Endodermal cell (in vitro differentiated cells): Measurements from ENCODE around the gene CRISPLD2. TPM values are rescaled to one million over a fixed set of nuclear protein-coding genes. Genes with fewer than 3 reads are reported as not detected.

Source experiments
- DNase-seq: peaks from one replicate; pipeline ENCODE4 v3.0.0-alpha.2; 2017
- H3K27ac ChIP-seq: 2 replicates; pipeline ENCODE4 v1.5.1; 2013; ENCODE audit warnings: mild to moderate bottlenecking, low read depth, low read length, moderate library complexity
- H3K27me3 ChIP-seq: 2 replicates; pipeline ENCODE4 v1.6.1; 2013; ENCODE audit warnings: mild to moderate bottlenecking, low read length, moderate library complexity; ENCODE audit not compliant: insufficient read depth, control insufficient read depth, poor library complexity, severe bottlenecking
- H3K36me3 ChIP-seq: 2 replicates; pipeline ENCODE4 v1.7.0; 2013; ENCODE audit warnings: mild to moderate bottlenecking, low read length, moderate library complexity; ENCODE audit not compliant: control insufficient read depth, insufficient read depth
- H3K4me1 ChIP-seq: one replicate; pipeline ENCODE4 v1.7.0; 2013; ENCODE audit warnings: low read length; ENCODE audit not compliant: control insufficient read depth, insufficient read depth
- H3K4me3 ChIP-seq: 2 replicates; pipeline ENCODE4 v1.5.1; 2013; ENCODE audit warnings: mild to moderate bottlenecking, low read length, moderate library complexity
- H3K9ac ChIP-seq: 2 replicates; pipeline ENCODE4 v1.6.1; 2013; ENCODE audit warnings: mild to moderate bottlenecking, low read length, moderate library complexity; ENCODE audit not compliant: poor library complexity, severe bottlenecking; ENCODE audit errors: extremely low read depth
- H3K9me3 ChIP-seq: 2 replicates; pipeline ENCODE4 v1.6.1; 2013; ENCODE audit warnings: mild to moderate bottlenecking, low read length, moderate library complexity; ENCODE audit not compliant: control insufficient read depth
- H3K27ac Mint-ChIP-seq: 2 replicates; pipeline ENCODE4 v1.8.0; 2020; ENCODE audit warnings: mixed read lengths
- H3K27me3 Mint-ChIP-seq: 2 replicates; pipeline ENCODE4 v1.8.0; 2021; ENCODE audit warnings: mild to moderate bottlenecking, mixed read lengths; ENCODE audit not compliant: insufficient read depth
- H3K36me3 Mint-ChIP-seq: 2 replicates; pipeline ENCODE4 v1.8.0; 2020; ENCODE audit warnings: low read depth, mixed read lengths
- H3K4me1 Mint-ChIP-seq: 2 replicates; pipeline ENCODE4 v1.8.0; 2020; ENCODE audit warnings: mixed read lengths
- H3K4me3 Mint-ChIP-seq: 2 replicates; pipeline ENCODE4 v1.8.0; 2020; ENCODE audit warnings: mild to moderate bottlenecking, moderate library complexity, mixed read lengths
- H3K9me3 Mint-ChIP-seq: 2 replicates; pipeline ENCODE4 v1.8.0; 2020; ENCODE audit warnings: mild to moderate bottlenecking, mixed read lengths
- WGBS, 2 experiments: methylation state at CpG; one replicate each; pipeline versions ENCODE4 v1.1.5 to v1.1.7; 2013; ENCODE audit warnings: missing lambda C conversion rate in 2 of 2, mixed read lengths in 1 of 2; ENCODE audit not compliant: insufficient coverage in 1 of 2, insufficient read length in 1 of 2; 5-methylcytosine and 5-hydroxymethylcytosine counted together
- total RNA-seq, 2 donors: library from RNA; stranded (reverse); fragmentation: NEBNext Ultra II Directional in 1 of 2; extraction: Animal tissue kit (Norgen Biotek cat#: 25700) in 1 of 2; gene quantifications; 2 replicates in 1 of 2; 3 replicates in 1 of 2; pipeline ENCODE4 v1.2.1, GENCODE V29; 2021
- TF ChIP-seq, protein P1 (sequence below): fragments of 200-600 bp; sonication (generic); conservative IDR thresholded peaks from 2 replicates; pipeline ENCODE4 v1.5.0; 2021; ENCODE audit warnings: antibody characterized with exemption, mild to moderate bottlenecking

CRISPLD2 gene
- total RNA-seq, 2 donors from 2014 or later: 5.0 to 9.3 TPM

DNA sequence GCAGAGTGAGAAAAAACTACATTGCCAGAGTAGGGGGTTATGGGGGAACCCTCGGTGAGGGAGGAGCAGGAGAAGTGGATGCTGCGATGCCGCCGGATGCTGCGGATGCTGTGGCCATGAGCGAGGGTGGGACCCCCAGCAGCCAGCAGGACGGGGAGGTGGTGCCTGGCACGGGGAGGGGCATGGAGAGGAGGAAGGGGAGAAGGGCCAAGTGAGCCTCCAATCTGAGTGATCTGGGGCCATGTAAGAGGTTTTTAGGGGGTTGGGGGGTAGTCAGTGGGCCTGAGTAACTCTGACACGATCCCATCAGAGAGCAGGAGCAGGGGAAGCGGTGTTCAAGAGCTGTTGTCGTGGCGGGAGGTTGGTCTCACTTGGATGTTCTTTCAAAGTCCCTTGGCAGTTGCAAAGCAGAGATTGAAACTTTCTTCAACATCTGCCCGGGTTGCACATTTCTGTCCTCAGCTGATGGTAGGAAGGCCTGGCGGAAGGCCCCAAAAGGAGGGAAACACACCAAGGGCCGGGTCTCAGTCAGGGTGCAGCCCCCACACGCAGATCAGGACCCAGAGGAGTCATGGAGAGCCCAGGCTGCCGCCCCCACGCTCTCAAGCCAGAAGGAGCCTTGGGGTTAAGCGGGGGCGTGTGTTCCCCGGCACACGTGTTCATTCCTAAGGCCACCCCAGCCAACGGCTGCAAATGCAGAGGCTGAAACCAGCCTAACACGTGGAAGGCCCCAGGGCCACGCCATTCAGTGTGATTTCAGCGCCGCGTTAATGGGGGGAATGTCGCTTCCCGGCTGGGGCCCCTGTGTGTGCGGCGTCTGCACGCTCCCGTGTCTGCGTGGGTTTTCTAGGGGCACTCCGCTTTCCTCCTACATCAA lies 109.9 kb downstream of the CRISPLD2 start:
- TF ChIP-seq, protein P1, sequence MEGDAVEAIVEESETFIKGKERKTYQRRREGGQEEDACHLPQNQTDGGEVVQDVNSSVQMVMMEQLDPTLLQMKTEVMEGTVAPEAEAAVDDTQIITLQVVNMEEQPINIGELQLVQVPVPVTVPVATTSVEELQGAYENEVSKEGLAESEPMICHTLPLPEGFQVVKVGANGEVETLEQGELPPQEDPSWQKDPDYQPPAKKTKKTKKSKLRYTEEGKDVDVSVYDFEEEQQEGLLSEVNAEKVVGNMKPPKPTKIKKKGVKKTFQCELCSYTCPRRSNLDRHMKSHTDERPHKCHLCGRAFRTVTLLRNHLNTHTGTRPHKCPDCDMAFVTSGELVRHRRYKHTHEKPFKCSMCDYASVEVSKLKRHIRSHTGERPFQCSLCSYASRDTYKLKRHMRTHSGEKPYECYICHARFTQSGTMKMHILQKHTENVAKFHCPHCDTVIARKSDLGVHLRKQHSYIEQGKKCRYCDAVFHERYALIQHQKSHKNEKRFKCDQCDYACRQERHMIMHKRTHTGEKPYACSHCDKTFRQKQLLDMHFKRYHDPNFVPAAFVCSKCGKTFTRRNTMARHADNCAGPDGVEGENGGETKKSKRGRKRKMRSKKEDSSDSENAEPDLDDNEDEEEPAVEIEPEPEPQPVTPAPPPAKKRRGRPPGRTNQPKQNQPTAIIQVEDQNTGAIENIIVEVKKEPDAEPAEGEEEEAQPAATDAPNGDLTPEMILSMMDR: no peak
- WGBS, 2 experiments: 89 to 91% methylated on average over 24 to 35 of the region's 36 CpGs
- Mint-ChIP-seq H3K9me3 (no peaks in the 10 kb centered on the region), H3K36me3 (no peaks in the 10 kb centered on the region), H3K27ac (no peak overlapping the region), H3K4me1 (peaks cover 1% of the 10 kb centered on the region), H3K4me3 (no peak overlapping the region), H3K27me3 (no peaks in the 10 kb centered on the region)
- no peaks in the 10 kb centered on the region for H3K27me3 ChIP-seq
- no peak for DNase-seq
- H3K4me3 ChIP-seq: no peak overlapping the region
- H3K27ac ChIP-seq: no peak overlapping the region
- no peaks in the 10 kb centered on the region for H3K9me3 ChIP-seq
- no peaks in the 10 kb centered on the region for H3K36me3 ChIP-seq
- no peak overlapping the region for H3K9ac ChIP-seq
- H3K4me1 ChIP-seq: no peaks in the 10 kb centered on the region

DNA sequence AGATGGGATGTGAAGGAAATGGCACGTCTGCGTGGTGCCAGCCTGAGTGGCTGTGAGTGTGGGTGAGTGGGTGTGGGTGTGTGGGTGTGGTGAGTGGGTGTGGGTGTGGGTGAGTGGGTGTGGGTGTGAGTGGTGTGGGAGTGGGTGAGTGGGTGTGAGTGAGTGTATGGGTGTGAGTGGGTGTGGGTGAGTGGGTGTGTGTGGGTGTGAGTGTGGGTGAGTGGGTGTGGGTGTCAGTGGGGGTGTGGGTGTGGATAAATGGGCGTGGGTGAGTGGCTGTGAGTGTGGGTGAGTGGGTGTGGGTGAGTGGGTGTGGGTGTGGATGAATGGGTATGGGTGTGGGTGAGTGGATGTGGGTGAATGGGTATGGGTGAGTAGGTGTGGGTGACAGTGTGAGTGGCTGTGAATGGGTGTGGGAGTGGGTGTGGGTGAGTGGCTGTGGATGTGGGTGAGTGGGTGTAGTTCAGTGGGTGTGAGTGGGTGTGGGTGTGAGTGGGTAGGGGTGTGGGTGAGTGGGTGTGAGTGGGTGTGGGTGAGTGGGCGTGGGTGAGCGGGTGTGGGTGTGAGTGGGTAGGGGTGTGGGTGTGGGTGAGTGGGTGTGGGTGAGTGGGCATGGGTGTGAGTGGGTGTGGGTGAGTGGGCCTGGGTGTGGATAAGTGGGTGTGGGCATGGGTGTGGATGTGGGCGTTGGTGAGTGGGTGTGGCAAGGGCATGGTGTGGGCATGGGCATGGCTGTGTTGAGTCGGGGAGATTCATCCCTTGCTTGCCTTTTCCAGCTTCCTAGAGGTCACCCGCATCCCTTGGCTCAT lies 110.7 kb downstream of the CRISPLD2 start:
- no peak overlapping the region for H3K27ac ChIP-seq
- H3K9me3 ChIP-seq: no peaks in the 10 kb centered on the region
- no peak overlapping the region for H3K4me3 ChIP-seq
- Mint-ChIP-seq H3K27ac (no peak overlapping the region), H3K4me3 (no peak overlapping the region), H3K4me1 (no peaks in the 10 kb centered on the region), H3K27me3 (no peaks in the 10 kb centered on the region), H3K36me3 (no peaks in the 10 kb centered on the region), H3K9me3 (no peaks in the 10 kb centered on the region)
- TF ChIP-seq, protein P1: no peak
- 87 to 100% methylated on average over 3 to 6 of the region's 8 CpGs for WGBS, 2 experiments
- H3K36me3 ChIP-seq: no peaks in the 10 kb centered on the region
- no peaks in the 10 kb centered on the region for H3K4me1 ChIP-seq
- H3K9ac ChIP-seq: no peak overlapping the region
- H3K27me3 ChIP-seq: no peaks in the 10 kb centered on the region
- DNase-seq: no peak

- H3K4me1 Mint-ChIP-seq: no peaks in the 10 kb centered on the region
- DNase-seq: no peak
- 91 to 94% methylated on average over 4 of the region's 4 CpGs for WGBS, 2 experiments
- no peak overlapping the region for H3K27ac Mint-ChIP-seq
- H3K4me3 Mint-ChIP-seq: no peak overlapping the region
- no peak overlapping the region for H3K27ac ChIP-seq
- no peaks in the 10 kb centered on the region for H3K27me3 ChIP-seq
- TF ChIP-seq, protein P1: no peak
- H3K27me3 Mint-ChIP-seq: no peaks in the 10 kb centered on the region
- H3K9me3 Mint-ChIP-seq: no peaks in the 10 kb centered on the region
- no peaks in the 10 kb centered on the region for H3K36me3 Mint-ChIP-seq
- no peaks in the 10 kb centered on the region for H3K4me1 ChIP-seq
- no peak overlapping the region for H3K9ac ChIP-seq
- H3K9me3 ChIP-seq: no peaks in the 10 kb centered on the region
- H3K36me3 ChIP-seq: no peaks in the 10 kb centered on the region
- no peak overlapping the region for H3K4me3 ChIP-seq
Observed at GRCh38 chr16:84931107-84931494, 111.3 kb downstream of the CRISPLD2 start.
